ENCODE results near the gene TCP11.

- TF ChIP-seq SRF (IDR thresholded peaks at IDR 0.05; ENCODE audit: low read depth, low read length) = no peak
- TF ChIP-seq CTCF (CRISPR knock-in tag; IDR thresholded peaks at IDR 0.05) = no peak
- no peak for TF ChIP-seq CEBPB (IDR thresholded peaks at IDR 0.05; ENCODE audit: borderline replicate concordance, low read depth, low read length)
- TF ChIP-seq RFXAP (CRISPR knock-in tag; IDR thresholded peaks at IDR 0.05; ENCODE audit: borderline replicate concordance) = no peak
- TF ChIP-seq KDM6A (CRISPR knock-in tag; IDR thresholded peaks at IDR 0.05; ENCODE audit: low read depth) = no peak
- TF ChIP-seq HNF4A (CRISPR knock-in tag; IDR thresholded peaks at IDR 0.05) = no peak
- no peak for TF ChIP-seq KDM3A (CRISPR knock-in tag; IDR thresholded peaks at IDR 0.05; ENCODE audit: low read depth)
- no peak for TF ChIP-seq RFX5 (IDR thresholded peaks at IDR 0.05; ENCODE audit: low read depth, low read length)
- TF ChIP-seq NFKBIZ (CRISPR knock-in tag; IDR thresholded peaks at IDR 0.05) = no peak
- TF ChIP-seq ATF3 (CRISPR knock-in tag; IDR thresholded peaks at IDR 0.05) = no peak
- TF ChIP-seq MAZ (IDR thresholded peaks at IDR 0.05; ENCODE audit: borderline replicate concordance, low read depth, low read length) = no peak
- TF ChIP-seq MAZ (CRISPR knock-in tag; IDR thresholded peaks at IDR 0.05; ENCODE audit: low read depth) = no peak
Measured at GRCh38 chr6:35158520-35158919, 17.4 kb upstream of the TCP11 start.

All from HepG2 (cell line).